Spinal cord (tissue), 10 donors: ENCODE data around the gene ZNF654. TPM values are rescaled to one million over a fixed set of nuclear protein-coding genes. Genes with fewer than 3 reads are reported as not detected.
"Not testable (repeated sequence)": the region's sequence is repeated elsewhere in the genome, so short reads cannot be mapped to it uniquely, and the experiment has no call there.

Experiments used
- DNase-seq, 6 donors: peaks; one replicate each; pipeline versions ENCODE4 v3.0.0 to v3.0.0-alpha.2; 2013 to 2015; ENCODE audit warnings: low spot score in 6 of 6, low read depth in 4 of 6
- H3K27ac ChIP-seq: one replicate; pipeline ENCODE4 v1.5.1; 2013; ENCODE audit warnings: low read depth, low read length, control low read depth
- H3K27me3 ChIP-seq: one replicate; pipeline ENCODE4 v1.6.1; 2013; ENCODE audit warnings: low read length; ENCODE audit not compliant: control insufficient read depth, insufficient read depth
- H3K36me3 ChIP-seq: one replicate; pipeline ENCODE4 v1.6.1; 2013; ENCODE audit warnings: low read length; ENCODE audit not compliant: control insufficient read depth, insufficient read depth
- H3K4me1 ChIP-seq: one replicate; pipeline ENCODE4 v1.6.1; 2013; ENCODE audit warnings: low read length; ENCODE audit not compliant: control insufficient read depth, insufficient read depth
- H3K4me3 ChIP-seq: one replicate; pipeline ENCODE4 v1.5.1; 2013; ENCODE audit warnings: low read depth, low read length, control low read depth
- H3K9me3 ChIP-seq: one replicate; pipeline ENCODE4 v1.6.1; 2013; ENCODE audit warnings: low read length; ENCODE audit not compliant: control insufficient read depth, insufficient read depth
- WGBS: methylation state at CpG from one replicate; pipeline ENCODE4 v1.1.5; 2013; ENCODE audit warnings: missing lambda C conversion rate; ENCODE audit not compliant: insufficient coverage; 5-methylcytosine and 5-hydroxymethylcytosine counted together
- polyA plus RNA-seq, 2 donors: library from polyadenylated mRNA; unstranded; fragments of 120-200 nt; gene quantifications; one replicate each; pipeline ENCODE4 v1.2.1, GENCODE V29; 2013; ENCODE audit not compliant: insufficient read length in 2 of 2
- total RNA-seq, 2 donors: library from RNA; depleted of rRNA in 1 of 2; stranded (reverse); fragments of 120-200 nt in 1 of 2; fragments of >200 nt in 1 of 2; gene quantifications; one replicate each; pipeline versions ENCODE4 v1.2.3 to v1.2.4, GENCODE V29; 2013 to 2014
- donor health status: healthy.

ZNF654 gene
- total and polyA plus RNA-seq, 4 donors = 10.4 to 38.2 (median 16.6) TPM

DNA sequence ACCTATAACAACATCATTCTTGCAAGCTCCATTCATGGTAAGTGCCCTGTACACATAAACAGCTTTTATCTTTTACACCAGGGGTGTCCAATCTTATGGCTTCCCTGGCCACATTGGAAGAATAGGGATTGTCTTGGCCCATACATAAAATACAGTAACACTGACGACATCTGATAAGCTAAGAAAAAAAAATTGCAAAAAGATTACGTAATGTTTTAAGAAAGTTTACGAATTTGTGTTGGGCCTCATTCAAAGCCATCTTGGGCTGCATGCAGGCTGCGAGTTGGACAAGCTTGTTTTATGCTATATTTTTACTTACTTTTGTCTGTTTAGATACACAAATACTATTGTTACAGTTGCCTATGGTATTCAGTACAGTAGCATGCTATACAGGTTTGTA lies 31.6 kb downstream of the ZNF654 start:
- Histone ChIP-seq H3K36me3 (no peaks in the 10 kb centered on the region), H3K4me1 (no peaks in the 10 kb centered on the region), H3K4me3 (no peak overlapping the region), H3K27me3 (no peaks in the 10 kb centered on the region), H3K9me3 (no peaks in the 10 kb centered on the region), H3K27ac (no peak overlapping the region)
- DNase-seq = no peak
- WGBS = no CpG with 5 or more reads among the region's 4 CpGs

DNA sequence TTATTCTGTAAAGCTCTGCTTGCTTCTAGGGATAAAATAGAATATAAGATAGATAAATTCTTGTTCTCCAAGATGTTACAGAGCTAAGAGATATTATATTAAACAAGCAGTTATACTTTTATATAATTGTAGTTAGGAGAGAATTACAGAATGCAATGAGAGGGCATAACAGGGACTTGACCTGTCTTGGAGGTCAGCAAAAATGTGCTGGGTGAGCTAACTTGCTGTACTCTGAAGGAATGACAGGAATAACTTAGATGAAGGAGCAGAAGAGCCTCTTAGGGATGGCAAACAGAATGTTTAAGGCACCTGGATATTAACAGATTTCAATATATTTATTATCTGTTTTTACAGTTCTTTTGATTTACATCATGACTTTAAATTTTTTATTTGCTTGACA lies 33.2 kb downstream of the ZNF654 start:
- Histone ChIP-seq H3K4me1 (no peaks in the 10 kb centered on the region), H3K9me3 (no peaks in the 10 kb centered on the region), H3K27ac (no peak overlapping the region), H3K36me3 (no peaks in the 10 kb centered on the region), H3K27me3 (no peaks in the 10 kb centered on the region), H3K4me3 (no peak overlapping the region)
- no peak for DNase-seq

DNA sequence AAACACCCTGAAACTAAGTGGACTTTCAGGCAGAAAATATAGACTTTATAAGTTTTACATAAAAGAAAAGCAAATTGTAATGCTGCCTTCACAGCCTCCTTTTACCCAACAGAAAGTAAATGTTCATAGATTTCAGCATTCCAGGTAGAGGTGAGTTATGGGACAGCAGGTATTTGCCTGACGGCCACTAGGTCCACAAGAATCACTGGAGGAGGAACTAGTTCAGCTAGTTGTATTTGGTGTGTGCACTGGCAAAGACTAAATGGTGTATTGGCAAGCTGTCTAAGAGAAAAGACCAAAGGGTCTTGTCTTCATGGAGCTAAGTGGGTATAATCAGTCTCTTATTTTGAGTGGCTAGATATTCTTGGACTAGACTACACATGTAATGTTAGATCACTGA lies 34.2 kb downstream of the ZNF654 start:
- H3K4me1 ChIP-seq = no peaks in the 10 kb centered on the region
- no peaks in the 10 kb centered on the region for H3K27me3 ChIP-seq
- 67% methylated on average over 1 of the region's 1 CpG for WGBS
- H3K27ac ChIP-seq = no peak overlapping the region
- H3K36me3 ChIP-seq = no peaks in the 10 kb centered on the region
- no peak overlapping the region for H3K4me3 ChIP-seq
- no peaks in the 10 kb centered on the region for H3K9me3 ChIP-seq
- DNase-seq = no peak

DNA sequence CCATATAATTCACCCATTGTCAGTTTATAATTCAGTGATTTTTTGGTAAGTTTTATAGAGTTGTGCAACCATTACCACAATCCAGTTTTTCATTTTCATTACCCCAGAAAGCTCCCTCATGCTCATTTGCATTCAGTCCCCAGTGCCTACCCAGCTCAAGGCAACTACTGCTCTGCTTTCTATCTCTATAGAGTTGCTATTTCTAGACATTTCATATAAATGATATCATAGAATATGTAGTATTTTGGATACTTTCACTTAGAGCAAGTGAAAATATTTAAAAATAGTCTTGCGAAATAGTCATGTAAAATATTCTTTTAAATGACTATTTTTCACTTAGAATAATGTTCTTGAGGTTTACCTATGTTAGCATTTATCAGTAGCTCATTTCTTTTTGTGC lies 42.1 kb downstream of the ZNF654 start:
- no peak overlapping the region for H3K4me3 ChIP-seq
- H3K27ac ChIP-seq = no peak overlapping the region
- H3K27me3 ChIP-seq = no peaks in the 10 kb centered on the region
- peaks cover 1% of the 10 kb centered on the region for H3K9me3 ChIP-seq
- no CpG with 5 or more reads among the region's 1 CpG for WGBS
- H3K36me3 ChIP-seq = no peaks in the 10 kb centered on the region
- H3K4me1 ChIP-seq = no peaks in the 10 kb centered on the region
- DNase-seq = no peak

DNA sequence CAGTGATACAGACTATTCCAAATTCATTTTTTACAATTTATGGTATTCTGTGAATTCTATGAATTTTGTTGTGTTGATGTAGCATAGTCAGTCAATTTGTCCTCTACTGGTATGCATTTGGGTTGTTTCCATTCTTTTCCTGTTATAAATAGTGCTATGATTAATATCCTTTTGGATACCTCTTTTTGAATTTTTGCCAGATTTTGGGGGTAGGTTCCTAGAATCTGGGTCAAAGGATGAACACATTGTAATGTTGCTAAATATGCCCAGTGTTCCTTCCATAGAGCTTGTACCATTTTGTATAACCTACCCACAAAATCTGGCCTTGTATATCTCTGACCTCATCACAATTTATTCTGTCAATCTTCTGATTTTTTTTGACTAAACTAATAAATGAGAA lies 46.3 kb downstream of the ZNF654 start:
- Histone ChIP-seq H3K27ac (no peak overlapping the region), H3K27me3 (no peaks in the 10 kb centered on the region), H3K9me3 (no peaks in the 10 kb centered on the region), H3K4me1 (no peaks in the 10 kb centered on the region), H3K36me3 (no peaks in the 10 kb centered on the region), H3K4me3 (no peak overlapping the region)
- no peak for DNase-seq

DNA sequence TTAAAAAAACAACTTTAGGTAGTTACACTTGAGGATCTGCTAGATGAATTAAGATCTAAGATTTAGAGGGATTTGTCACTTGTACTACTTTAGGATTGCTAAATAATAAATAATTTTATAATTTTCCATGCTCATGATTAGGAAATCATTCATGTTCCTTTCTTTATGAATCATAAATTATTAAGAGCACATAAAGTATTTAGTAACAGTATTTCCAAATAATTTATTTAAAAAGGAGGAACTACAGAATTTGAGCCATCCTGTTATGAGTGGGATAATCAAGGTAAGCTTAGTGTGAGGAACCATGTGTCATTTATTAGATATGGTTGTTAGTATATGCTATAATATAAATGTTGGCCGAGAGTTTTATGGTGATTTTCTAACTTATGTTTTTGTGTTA lies 53.2 kb downstream of the ZNF654 start:
- Histone ChIP-seq H3K4me3 (no peak overlapping the region), H3K9me3 (no peaks in the 10 kb centered on the region), H3K4me1 (no peaks in the 10 kb centered on the region), H3K36me3 (no peaks in the 10 kb centered on the region), H3K27me3 (no peaks in the 10 kb centered on the region), H3K27ac (no peak overlapping the region)
- no peak for DNase-seq
- WGBS = no CpG with 5 or more reads among the region's 1 CpG

DNA sequence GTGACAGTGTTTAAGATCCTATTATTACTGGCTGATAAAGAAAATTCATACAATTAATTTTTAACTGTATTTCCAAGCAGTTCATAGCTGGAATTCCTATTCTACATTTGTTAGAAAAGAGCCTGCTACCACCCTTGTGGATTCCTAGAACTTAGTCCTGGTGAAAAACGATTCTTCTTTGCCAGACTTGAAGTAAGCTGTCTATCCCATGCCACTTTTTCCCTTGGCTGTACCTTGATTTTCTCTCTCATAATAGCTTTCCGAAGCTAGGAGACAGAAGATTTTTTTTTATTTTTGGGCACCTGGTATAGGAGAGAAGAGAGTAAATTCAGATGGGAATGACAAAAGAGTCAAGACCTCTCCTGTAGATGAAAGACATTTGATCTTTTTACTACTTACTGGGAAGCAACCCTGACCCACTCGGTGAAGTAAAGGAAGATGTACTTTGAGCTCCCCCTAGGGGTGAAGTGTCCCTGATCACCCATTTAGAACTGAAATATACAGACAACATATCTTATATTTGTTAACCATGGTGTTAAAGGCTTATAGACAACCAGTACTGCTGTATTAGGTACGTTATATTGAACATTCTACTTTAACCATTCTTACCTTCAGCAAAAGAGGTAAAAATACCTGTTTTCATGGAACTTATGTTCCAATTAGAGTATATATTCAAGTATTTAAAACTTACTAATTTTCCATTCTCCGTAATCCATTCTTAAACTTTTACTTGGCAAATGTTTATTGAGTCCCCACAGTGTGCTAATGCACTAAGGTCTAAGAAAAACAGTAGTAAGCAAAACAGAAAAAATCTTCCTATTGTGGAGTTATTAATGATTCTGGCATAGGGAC lies 54.5 kb downstream of the ZNF654 start:
- peak; percentile 12 to 82 (median 40) for DNase-seq
- H3K27me3 ChIP-seq = no peaks in the 10 kb centered on the region
- H3K27ac ChIP-seq = no peak overlapping the region
- H3K4me3 ChIP-seq = no peak overlapping the region
- no peaks in the 10 kb centered on the region for H3K4me1 ChIP-seq
- H3K9me3 ChIP-seq = no peaks in the 10 kb centered on the region
- no peaks in the 10 kb centered on the region for H3K36me3 ChIP-seq
- no CpG with 5 or more reads among the region's 5 CpGs for WGBS

DNA sequence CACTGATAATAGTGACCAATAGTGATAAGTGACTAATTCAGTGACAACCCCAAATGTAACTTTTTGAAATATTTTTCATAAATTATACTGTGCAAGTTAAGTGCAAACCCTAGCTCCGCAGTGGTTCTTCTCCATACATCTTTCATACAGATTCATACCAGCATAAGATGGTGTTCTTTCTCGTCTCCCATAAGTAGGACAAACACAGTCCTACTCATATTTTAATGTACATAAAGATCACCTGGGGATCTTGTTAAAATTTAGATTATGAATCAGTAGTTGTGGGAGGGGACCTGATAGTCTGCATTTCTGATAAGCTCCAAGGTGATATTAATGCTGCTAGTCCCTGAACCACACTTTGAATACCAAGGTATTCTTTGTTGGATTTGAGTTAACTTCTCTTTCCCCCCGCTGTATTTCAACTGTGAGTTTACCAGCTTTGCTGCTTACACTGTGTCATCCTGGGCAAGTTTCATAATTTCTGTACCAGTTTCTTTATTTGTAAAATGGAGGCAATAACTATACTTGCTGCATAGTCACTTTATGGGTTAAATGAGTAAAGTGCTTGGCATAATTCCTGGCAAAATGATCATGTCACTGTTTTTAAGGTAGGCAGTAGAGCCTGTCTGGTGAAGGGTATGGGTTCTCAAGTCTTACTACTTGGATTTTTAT lies 56.0 kb downstream of the ZNF654 start:
- Histone ChIP-seq H3K27me3 (no peaks in the 10 kb centered on the region), H3K36me3 (no peaks in the 10 kb centered on the region)

DNA sequence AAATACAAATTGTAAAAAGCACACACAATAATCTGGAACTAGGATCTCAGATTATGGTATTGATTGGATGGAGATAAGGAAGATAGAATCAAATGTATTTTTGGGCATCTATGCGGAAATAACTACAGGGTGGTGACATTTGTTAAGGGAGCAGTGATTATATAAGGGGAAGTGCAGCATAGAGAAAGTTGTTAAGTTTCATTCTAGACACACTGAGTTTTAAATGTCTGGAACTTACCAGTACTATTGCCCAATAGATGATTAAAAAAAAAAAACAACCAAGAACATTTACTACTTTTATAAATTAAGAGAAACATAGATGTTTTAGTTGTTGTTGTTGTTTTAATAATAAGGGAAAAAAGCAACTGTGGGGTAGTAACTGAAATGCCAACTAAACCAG lies 58.6 kb downstream of the ZNF654 start:
- Histone ChIP-seq H3K4me3 (no peak overlapping the region), H3K27ac (no peak overlapping the region), H3K36me3 (no peaks in the 10 kb centered on the region), H3K9me3 (no peaks in the 10 kb centered on the region), H3K27me3 (no peaks in the 10 kb centered on the region), H3K4me1 (no peaks in the 10 kb centered on the region)
- 0% methylated on average over 1 of the region's 1 CpG for WGBS
- no peak for DNase-seq

More for the DNA sequence above, 56.0 kb downstream of the ZNF654 start:
- DNase-seq = no peak
- Histone ChIP-seq H3K4me1 (no peaks in the 10 kb centered on the region), H3K27ac (no peak overlapping the region), H3K9me3 (no peaks in the 10 kb centered on the region), H3K4me3 (no peak overlapping the region)
- 100% methylated on average over 1 of the region's 3 CpGs for WGBS

DNA sequence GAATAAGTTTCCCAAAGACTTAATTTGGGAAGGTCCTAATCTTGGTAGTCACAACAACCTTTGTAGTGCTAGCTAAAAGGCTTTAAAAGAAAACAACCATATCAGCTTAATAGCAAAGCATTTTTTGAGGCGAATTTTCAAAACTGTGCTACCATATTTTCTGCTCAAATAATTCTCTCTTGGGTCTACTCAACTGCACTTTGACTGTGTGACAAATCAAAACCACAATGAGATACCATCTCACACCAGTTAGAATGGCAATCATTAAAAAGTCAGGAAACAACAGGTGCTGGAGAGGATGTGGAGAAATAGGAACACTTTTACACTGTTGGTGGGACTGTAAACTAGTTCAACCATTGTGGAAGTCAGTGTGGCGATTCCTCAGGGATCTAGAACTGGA lies 59.5 kb downstream of the ZNF654 start:
- not testable (repeated sequence) for H3K9me3 ChIP-seq, H3K27ac ChIP-seq, H3K4me1 ChIP-seq, H3K36me3 ChIP-seq, DNase-seq, H3K27me3 ChIP-seq, H3K4me3 ChIP-seq
- 100% methylated on average over 1 of the region's 2 CpGs for WGBS
